K562 (cell line): Measurements from ENCODE around the gene YBEY. TPM values are rescaled to one million over a fixed set of nuclear protein-coding genes. Genes with fewer than 3 reads are reported as not detected.

Experiments
- CBX8 ChIP-seq: fragments of 200-600 bp; sonication (generic); IDR thresholded peaks from 2 replicates; pipeline ENCODE4 v1.6.1; 2012; ENCODE audit warnings: borderline replicate concordance, mixed run types, low read depth, mild to moderate bottlenecking, moderate library complexity, mixed read lengths, low read length, control low read depth, inconsistent platforms; ENCODE audit not compliant: poor library complexity, severe bottlenecking; ENCODE audit errors: extremely low read depth
- CREB3L1 ChIP-seq: fragments of 450-650 bp; IDR thresholded peaks from 2 replicates; pipeline ENCODE4 v1.6.1; 2014; ENCODE audit warnings: low read depth, mild to moderate bottlenecking, moderate library complexity, borderline replicate concordance
- GATA2 ChIP-seq: sonication (generic); formaldehyde crosslinking; IDR thresholded peaks from 2 replicates; pipeline ENCODE4 v1.4.0; 2020; ENCODE audit warnings: mild to moderate bottlenecking, missing genetic modification reagents
- HDAC1 ChIP-seq, 2 experiments: fragments of 450-650 bp; IDR thresholded peaks; 2 replicates each; pipeline ENCODE4 v1.6.1; 2016 to 2017; ENCODE audit warnings: inconsistent platforms in 1 of 2, mild to moderate bottlenecking in 1 of 2, moderate library complexity in 1 of 2
- HINFP ChIP-seq: fragments of 450-650 bp; conservative IDR thresholded peaks from 2 replicates; pipeline ENCODE4 v1.6.1; 2016; ENCODE audit warnings: missing genetic modification characterization, low read depth, mild to moderate bottlenecking, control low read depth, missing compliant biosample characterization
- HMG20B ChIP-seq: fragments of 250-450 bp; sonication (Bioruptor Pico); IDR thresholded peaks from 2 replicates; pipeline ENCODE4 v1.5.0; 2021; ENCODE audit warnings: mild to moderate bottlenecking
- MECOM ChIP-seq: fragments of 250-450 bp; sonication (Bioruptor Pico); IDR thresholded peaks from 2 replicates; pipeline ENCODE4 v1.8.0; 2022; ENCODE audit warnings: inconsistent platforms
- MIER1 ChIP-seq: fragments of 450-650 bp; IDR thresholded peaks from 2 replicates; pipeline ENCODE4 v1.6.1; 2016; ENCODE audit warnings: antibody characterized with exemption, mild to moderate bottlenecking, low read depth
- MYBL2 ChIP-seq, 2 experiments: fragments of 450-650 bp in 1 of 2; sonication (generic) in 1 of 2; formaldehyde crosslinking in 1 of 2; IDR thresholded peaks; 2 replicates each; pipeline versions ENCODE4 v1.6.1 to v1.8.1; 2017 to 2022; ENCODE audit warnings: borderline replicate concordance in 1 of 2, inconsistent platforms in 1 of 2, low read depth in 1 of 2, mild to moderate bottlenecking in 1 of 2, missing genetic modification reagents in 1 of 2, moderate library complexity in 1 of 2
- NELFE ChIP-seq: IDR thresholded peaks from 2 replicates; pipeline ENCODE4 v1.6.1; 2011; ENCODE audit warnings: mild to moderate bottlenecking; ENCODE audit not compliant: insufficient read depth, insufficient read length
- TCF7L2 ChIP-seq: fragments of 150-350 bp; IDR thresholded peaks from 2 replicates; pipeline ENCODE4 v1.6.1; 2016; ENCODE audit warnings: low read depth, mild to moderate bottlenecking, low read length, moderate library complexity
- TRIM28 ChIP-seq: fragments of 450-650 bp; IDR thresholded peaks from 2 replicates; pipeline ENCODE4 v1.6.1; 2017
- ZNF263 ChIP-seq: sonication (generic); formaldehyde crosslinking; IDR thresholded peaks from 2 replicates; pipeline ENCODE4 v1.8.0; 2022; ENCODE audit warnings: mild to moderate bottlenecking, missing genetic modification reagents, borderline replicate concordance
- ZNF717 ChIP-seq: fragments of 250-450 bp; sonication (Bioruptor Pico); IDR thresholded peaks from 2 replicates; pipeline ENCODE4 v1.5.0; 2021
- polyA plus RNA-seq, 8 experiments: library from polyadenylated mRNA; depleted of rRNA in 4 of 8; stranded (reverse) in 5 of 8; unstranded in 3 of 8; fragments of >200 nt; fragmentation: Nextera tagmentation in 2 of 8; fragmentation: Illumina TruSeq in 1 of 8; extraction: Ambion mirVana in 2 of 8; extraction: Trizol in 1 of 8; gene quantifications; 2 replicates each; pipeline versions ENCODE4 v1.2.1 to v1.2.3, GENCODE V29; 2011 to 2014; ENCODE audit warnings: inconsistent platforms in 1 of 8, missing spikeins in 1 of 8
- total RNA-seq, 7 experiments: library from RNA; depleted of rRNA in 6 of 7; stranded (reverse); fragments of >200 nt in 6 of 7; fragmentation: Illumina TruSeq in 2 of 7; extraction: Trizol in 2 of 7; gene quantifications; 2 replicates each; pipeline versions ENCODE4 v1.2.1 to v1.2.3, GENCODE V29; 2011 to 2021; ENCODE audit warnings: low replicate concordance in 1 of 7
- TF ChIP-seq, protein P1 (sequence below), 2 experiments: fragments of 450-650 bp in 1 of 2; sonication (generic) in 1 of 2; formaldehyde crosslinking in 1 of 2; IDR thresholded peaks; 2 replicates each; pipeline versions ENCODE4 v1.7.1 to v1.9.0; 2016 to 2022; ENCODE audit warnings: inconsistent platforms in 1 of 2, mild to moderate bottlenecking in 1 of 2, missing genetic modification reagents in 1 of 2

Gene YBEY
- total and polyA plus RNA-seq, 9 of the 15 experiments (the other 6 are each of a cell fraction or from before 2014, with no cell fraction given), result 6.4 to 28.0 (median 12.4) TPM

DNA sequence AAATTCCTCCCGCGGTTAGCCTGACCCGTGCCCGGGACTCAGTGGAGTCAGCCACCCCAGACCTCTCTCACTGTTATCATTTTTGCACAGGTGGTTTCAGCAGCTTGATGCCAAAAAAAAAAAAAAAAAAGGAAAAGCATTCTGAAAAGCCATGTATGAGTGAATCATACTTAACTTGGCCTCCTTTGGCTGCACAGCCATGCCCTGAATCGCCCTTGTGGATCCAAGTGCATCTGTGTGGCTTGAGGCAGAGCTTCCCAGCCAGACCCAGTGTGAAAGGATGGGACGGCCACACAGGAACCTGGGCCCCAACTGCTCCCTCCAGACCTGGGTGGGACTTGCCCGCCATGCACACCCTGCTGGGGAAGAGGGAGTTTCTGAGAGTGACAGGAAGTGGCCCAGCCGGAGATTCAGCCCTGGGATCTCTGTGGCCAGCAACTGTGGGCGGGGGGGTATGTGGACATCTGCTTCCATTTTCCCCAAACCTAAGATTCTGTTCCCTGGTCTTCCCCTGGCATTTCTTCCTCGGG lies 8.6 kb downstream of the YBEY start (continued):
- TF ChIP-seq, protein P1, sequence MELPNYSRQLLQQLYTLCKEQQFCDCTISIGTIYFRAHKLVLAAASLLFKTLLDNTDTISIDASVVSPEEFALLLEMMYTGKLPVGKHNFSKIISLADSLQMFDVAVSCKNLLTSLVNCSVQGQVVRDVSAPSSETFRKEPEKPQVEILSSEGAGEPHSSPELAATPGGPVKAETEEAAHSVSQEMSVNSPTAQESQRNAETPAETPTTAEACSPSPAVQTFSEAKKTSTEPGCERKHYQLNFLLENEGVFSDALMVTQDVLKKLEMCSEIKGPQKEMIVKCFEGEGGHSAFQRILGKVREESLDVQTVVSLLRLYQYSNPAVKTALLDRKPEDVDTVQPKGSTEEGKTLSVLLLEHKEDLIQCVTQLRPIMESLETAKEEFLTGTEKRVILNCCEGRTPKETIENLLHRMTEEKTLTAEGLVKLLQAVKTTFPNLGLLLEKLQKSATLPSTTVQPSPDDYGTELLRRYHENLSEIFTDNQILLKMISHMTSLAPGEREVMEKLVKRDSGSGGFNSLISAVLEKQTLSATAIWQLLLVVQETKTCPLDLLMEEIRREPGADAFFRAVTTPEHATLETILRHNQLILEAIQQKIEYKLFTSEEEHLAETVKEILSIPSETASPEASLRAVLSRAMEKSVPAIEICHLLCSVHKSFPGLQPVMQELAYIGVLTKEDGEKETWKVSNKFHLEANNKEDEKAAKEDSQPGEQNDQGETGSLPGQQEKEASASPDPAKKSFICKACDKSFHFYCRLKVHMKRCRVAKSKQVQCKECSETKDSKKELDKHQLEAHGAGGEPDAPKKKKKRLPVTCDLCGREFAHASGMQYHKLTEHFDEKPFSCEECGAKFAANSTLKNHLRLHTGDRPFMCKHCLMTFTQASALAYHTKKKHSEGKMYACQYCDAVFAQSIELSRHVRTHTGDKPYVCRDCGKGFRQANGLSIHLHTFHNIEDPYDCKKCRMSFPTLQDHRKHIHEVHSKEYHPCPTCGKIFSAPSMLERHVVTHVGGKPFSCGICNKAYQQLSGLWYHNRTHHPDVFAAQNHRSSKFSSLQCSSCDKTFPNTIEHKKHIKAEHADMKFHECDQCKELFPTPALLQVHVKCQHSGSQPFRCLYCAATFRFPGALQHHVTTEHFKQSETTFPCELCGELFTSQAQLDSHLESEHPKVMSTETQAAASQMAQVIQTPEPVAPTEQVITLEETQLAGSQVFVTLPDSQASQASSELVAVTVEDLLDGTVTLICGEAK (IDR thresholded peaks at IDR 0.05), result peak; percentile 71
- TF ChIP-seq, protein P1 (CRISPR knock-in tag; IDR thresholded peaks at IDR 0.05), result no peak
- no peak; the same call in 1 of the 2 replicates for TF ChIP-seq MIER1
- 0 out of 2 replicates have a peak, but pooled peaks have one; percentile 8 for TF ChIP-seq HINFP
- TF ChIP-seq CREB3L1, result peak; percentile 44; the same call in 1 of the 2 replicates
- no peak for TF ChIP-seq GATA2 (CRISPR knock-in tag)
- no peak for TF ChIP-seq ZNF717 (CRISPR knock-in tag)
- TF ChIP-seq HDAC1 (IDR thresholded peaks at IDR 0.05), result peak in 1 of 2 experiments; percentile 47; a peak in 1 of 4 replicates
- TF ChIP-seq TCF7L2, result no peak
- 0 out of 2 replicates have a peak, but pooled peaks have one; percentile 38 for TF ChIP-seq MECOM
- no peak for TF ChIP-seq CBX8
- TF ChIP-seq ZNF263 (CRISPR knock-in tag), result 0 out of 2 replicates have a peak, but pooled peaks have one; percentile 31
- TF ChIP-seq HMG20B (CRISPR knock-in tag), result no peak
- 0 out of 2 replicates have a peak, but pooled peaks have one; percentile 33 for TF ChIP-seq TRIM28
- TF ChIP-seq NELFE, result no peak
- no peak for TF ChIP-seq MYBL2 (IDR thresholded peaks at IDR 0.05; ENCODE audit: low read depth)
- TF ChIP-seq MYBL2 (CRISPR knock-in tag; IDR thresholded peaks at IDR 0.05; ENCODE audit: borderline replicate concordance), result no peak
